ENCODE measurements around the gene WBP11.

Gene WBP11

DNA sequence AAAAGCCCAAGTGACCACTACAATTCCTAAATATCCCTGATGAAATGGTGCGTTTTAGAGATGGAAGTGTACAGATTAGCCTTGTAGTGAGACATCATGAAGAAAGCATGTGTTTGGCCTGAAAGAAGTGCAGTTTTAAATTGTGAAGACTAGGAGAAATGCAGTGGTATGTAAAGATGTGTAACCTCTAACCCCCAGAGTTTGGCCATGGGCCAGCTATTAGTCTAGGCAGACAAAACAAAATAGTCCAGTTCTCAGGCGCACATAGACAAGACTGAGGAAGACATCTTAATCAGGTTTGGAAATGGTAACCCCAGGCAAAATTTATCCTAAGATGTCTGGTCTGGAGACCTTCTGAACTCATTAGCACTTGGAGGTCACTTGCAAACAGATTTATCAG is 23.4 kb downstream of the WBP11 start:
- TF ChIP-seq, protein P1, sequence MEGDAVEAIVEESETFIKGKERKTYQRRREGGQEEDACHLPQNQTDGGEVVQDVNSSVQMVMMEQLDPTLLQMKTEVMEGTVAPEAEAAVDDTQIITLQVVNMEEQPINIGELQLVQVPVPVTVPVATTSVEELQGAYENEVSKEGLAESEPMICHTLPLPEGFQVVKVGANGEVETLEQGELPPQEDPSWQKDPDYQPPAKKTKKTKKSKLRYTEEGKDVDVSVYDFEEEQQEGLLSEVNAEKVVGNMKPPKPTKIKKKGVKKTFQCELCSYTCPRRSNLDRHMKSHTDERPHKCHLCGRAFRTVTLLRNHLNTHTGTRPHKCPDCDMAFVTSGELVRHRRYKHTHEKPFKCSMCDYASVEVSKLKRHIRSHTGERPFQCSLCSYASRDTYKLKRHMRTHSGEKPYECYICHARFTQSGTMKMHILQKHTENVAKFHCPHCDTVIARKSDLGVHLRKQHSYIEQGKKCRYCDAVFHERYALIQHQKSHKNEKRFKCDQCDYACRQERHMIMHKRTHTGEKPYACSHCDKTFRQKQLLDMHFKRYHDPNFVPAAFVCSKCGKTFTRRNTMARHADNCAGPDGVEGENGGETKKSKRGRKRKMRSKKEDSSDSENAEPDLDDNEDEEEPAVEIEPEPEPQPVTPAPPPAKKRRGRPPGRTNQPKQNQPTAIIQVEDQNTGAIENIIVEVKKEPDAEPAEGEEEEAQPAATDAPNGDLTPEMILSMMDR (IDR thresholded peaks at IDR 0.05; ENCODE audit: unreplicated experiment in 3 of 3) = no peak
- Mint-ChIP-seq H3K4me1 (peaks cover 21% of the 10 kb centered on the region), H3K36me3 (ENCODE audit: low read depth) (peaks cover 10% of the 10 kb centered on the region), H3K27ac (peak overlapping the region in 1 of 3 experiments; percentile 2), H3K27me3 (ENCODE audit: low read depth) (no peaks in the 10 kb centered on the region), H3K9me3 (no peaks in the 10 kb centered on the region), H3K4me3 (no peak overlapping the region)

DNA sequence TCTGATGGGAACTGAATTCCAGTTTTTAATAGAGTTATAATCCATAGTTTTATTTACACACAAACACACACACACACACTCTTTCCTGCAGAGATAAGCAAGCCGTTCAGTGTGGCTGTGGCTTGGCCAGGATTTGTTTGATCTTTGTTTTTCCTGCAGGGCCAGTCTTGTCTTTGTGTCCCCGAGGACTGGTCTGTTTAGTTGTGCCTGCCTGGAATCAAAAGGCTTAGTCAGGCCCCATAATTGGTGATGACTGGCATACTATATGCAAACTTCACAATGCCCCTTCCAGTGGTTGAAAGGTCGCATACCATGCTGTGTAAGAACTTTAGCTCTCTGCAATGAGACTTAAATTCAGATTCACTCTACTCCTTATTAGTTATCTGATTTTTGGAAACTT is 26.0 kb downstream of the WBP11 start:
- H3K4me1 Mint-ChIP-seq = peaks cover 27% of the 10 kb centered on the region
- TF ChIP-seq, protein P1 (IDR thresholded peaks at IDR 0.05; ENCODE audit: unreplicated experiment in 3 of 3) = no peak
- no peaks in the 10 kb centered on the region for H3K27me3 Mint-ChIP-seq (ENCODE audit: low read depth)
- no peaks in the 10 kb centered on the region for H3K9me3 Mint-ChIP-seq
- peak overlapping the region in 2 of 3 experiments; percentile 95 to 100 for H3K27ac Mint-ChIP-seq
- H3K36me3 Mint-ChIP-seq (ENCODE audit: low read depth) = no peaks in the 10 kb centered on the region
- H3K4me3 Mint-ChIP-seq = peak overlapping the region in 1 of 3 experiments; percentile 95

- Mint-ChIP-seq H3K36me3 (ENCODE audit: low read depth) (no peaks in the 10 kb centered on the region), H3K27me3 (ENCODE audit: low read depth) (no peaks in the 10 kb centered on the region), H3K27ac (peak overlapping the region; percentile 95 to 100 (median 98)), H3K4me3 (peak overlapping the region; percentile 95 to 99 (median 97)), H3K9me3 (no peaks in the 10 kb centered on the region), H3K4me1 (peaks cover 33% of the 10 kb centered on the region)
- TF ChIP-seq, protein P1 (IDR thresholded peaks at IDR 0.05; ENCODE audit: unreplicated experiment in 3 of 3) = peak; percentile 16 to 33 (median 32)
Measured at GRCh38 chr12:14776236-14776961, 26.9 kb downstream of the WBP11 start.

GRCh38 chr12:14775636-14775980 is 27.7 kb downstream of the WBP11 start:
- H3K27ac Mint-ChIP-seq = peak overlapping the region; percentile 95 to 100 (median 98)
- H3K36me3 Mint-ChIP-seq (ENCODE audit: low read depth) = no peaks in the 10 kb centered on the region
- H3K9me3 Mint-ChIP-seq = no peaks in the 10 kb centered on the region
- H3K27me3 Mint-ChIP-seq (ENCODE audit: low read depth) = no peaks in the 10 kb centered on the region
- peak overlapping the region; percentile 95 to 99 (median 97) for H3K4me3 Mint-ChIP-seq
- TF ChIP-seq, protein P1 (IDR thresholded peaks at IDR 0.05; ENCODE audit: unreplicated experiment in 3 of 3) = no peak
- H3K4me1 Mint-ChIP-seq = peaks cover 38% of the 10 kb centered on the region

- peaks cover 38% of the 10 kb centered on the region for H3K4me1 Mint-ChIP-seq
Measured at GRCh38 chr12:14774906-14775635, 28.2 kb downstream of the WBP11 start.

More at GRCh38 chr12:14774906-14775635, 28.2 kb downstream of the WBP11 start:
- Mint-ChIP-seq H3K27ac (peak overlapping the region; percentile 95 to 100 (median 98)), H3K9me3 (no peaks in the 10 kb centered on the region), H3K4me3 (peak overlapping the region; percentile 95 to 99 (median 97)), H3K27me3 (ENCODE audit: low read depth) (no peaks in the 10 kb centered on the region), H3K36me3 (ENCODE audit: low read depth) (no peaks in the 10 kb centered on the region)
- TF ChIP-seq, protein P1 (IDR thresholded peaks at IDR 0.05; ENCODE audit: unreplicated experiment in 3 of 3) = no peak
